K562 treated with DMSO at 1 percent for 12 hours (cell line): Measurements from ENCODE around the gene PYGB. TPM values are rescaled to one million over a fixed set of nuclear protein-coding genes. Genes with fewer than 3 reads are reported as not detected.

Source experiments
- total RNA-seq: library from RNA; unstranded; fragments of 300-600 nt; gene quantifications from 2 replicates; pipeline ENCODE4 v1.2.3, GENCODE V29; 2022; ENCODE audit not compliant: insufficient read depth

PYGB gene
- 21.8 and 31.9 TPM in 2 replicates for total RNA-seq

GRCh38 chr20:25247956-25248785 lies at the start of gene PYGB:
PYGB (plus strand) TSS chr20:25248085; CDS start chr20:25248179, 94 bp downstream.

Other genes starting within 250 kb of the PYGB start
- gene ACSS1, start 189.9 kb upstream of the PYGB start, total RNA-seq = not detected in 2 replicates
- not detected in 2 replicates for gene VSX1, start 165.9 kb upstream of the PYGB start, total RNA-seq
- 26.8 and 30.3 TPM in 2 replicates for gene ENTPD6, start 52.4 kb upstream of the PYGB start, total RNA-seq
- 25.8 and 31.3 TPM in 2 replicates for gene ABHD12, start 142.8 kb downstream of the PYGB start, total RNA-seq
- gene GINS1, start 159.6 kb downstream of the PYGB start, total RNA-seq = 10.6 and 18.7 TPM in 2 replicates